ENCODE results near the gene ANKRD1. TPM values are rescaled to one million over a fixed set of nuclear protein-coding genes. Genes with fewer than 3 reads are reported as not detected.

The ANKRD1 gene
- total RNA-seq, 1 experiment from 2014 or later, result 0.26 TPM

DNA sequence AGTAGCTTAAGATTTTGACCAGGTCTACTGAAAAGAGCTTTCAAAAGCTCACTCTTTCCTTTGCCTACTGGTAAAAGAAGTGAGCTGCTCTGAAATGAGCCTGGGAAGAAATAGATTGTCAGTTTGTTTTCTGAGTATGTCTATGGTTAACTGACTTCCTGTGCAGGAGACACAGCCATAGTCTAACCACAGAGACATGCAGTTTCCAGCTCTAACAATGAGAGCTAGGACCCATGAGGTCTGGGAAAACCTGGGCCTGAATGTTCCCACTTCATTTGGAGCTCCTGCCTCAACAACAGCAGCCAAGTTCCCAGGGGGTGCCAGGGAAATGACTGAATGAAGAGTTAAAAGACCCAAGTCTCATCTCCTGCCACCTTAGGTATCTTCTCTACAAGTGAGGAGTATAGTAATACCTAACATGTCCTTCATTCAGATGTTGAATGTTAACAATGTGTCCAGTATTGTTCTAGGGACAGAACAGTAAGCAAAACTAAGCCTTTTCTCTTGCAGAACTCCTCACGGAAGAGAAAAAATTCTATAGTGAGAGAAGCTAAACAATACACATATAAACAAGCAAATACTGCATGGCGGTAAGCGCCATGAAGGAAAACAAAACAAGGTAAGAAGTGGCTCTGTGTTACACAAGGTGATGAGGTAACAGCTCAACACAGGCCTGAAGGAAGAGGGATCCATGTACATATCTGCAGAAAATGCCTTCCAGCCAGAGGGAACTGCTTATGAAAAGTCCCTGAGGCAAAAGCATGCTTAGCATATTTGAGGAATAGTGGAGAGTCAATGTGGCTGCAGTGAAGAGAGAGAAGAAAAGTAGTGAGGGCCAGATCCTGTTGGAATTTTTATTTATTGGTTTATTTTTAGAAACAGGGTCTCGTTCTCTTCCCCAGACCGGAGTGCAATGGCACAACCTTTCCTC lies 26.4 kb upstream of the ANKRD1 start:
- intact Hi-C loops (cut with micrococcal nuclease; ENCODE audit: unreplicated experiment) (no loop called here), in situ Hi-C loops (cut with HindIII; ENCODE audit: low pct_unique_long_range_greater_than_20kb, low sequenced_read_pairs) (no loop called here)
- Histone ChIP-seq H3K4me3 (ENCODE audit: low read depth in 2 of 2, low read length in 2 of 2) (no peak overlapping the region), H3K4me1 (ENCODE audit: control insufficient read depth, insufficient read depth, low read length) (no peaks in the 10 kb centered on the region), H3K9me3 (ENCODE audit: control insufficient read depth, insufficient read depth, low read depth, low read length) (no peaks in the 10 kb centered on the region), H3K27me3 (ENCODE audit: control insufficient read depth, insufficient read depth, low read length) (no peaks in the 10 kb centered on the region; the same call in 1 of the 2 replicates), H3K27ac (ENCODE audit: low read length) (no peak overlapping the region), H3K36me3 (ENCODE audit: control insufficient read depth, insufficient read depth, low read length) (no peaks in the 10 kb centered on the region)
- BruUV-seq (replicated peaks), result no TSS peak
- TF ChIP-seq, protein P1, sequence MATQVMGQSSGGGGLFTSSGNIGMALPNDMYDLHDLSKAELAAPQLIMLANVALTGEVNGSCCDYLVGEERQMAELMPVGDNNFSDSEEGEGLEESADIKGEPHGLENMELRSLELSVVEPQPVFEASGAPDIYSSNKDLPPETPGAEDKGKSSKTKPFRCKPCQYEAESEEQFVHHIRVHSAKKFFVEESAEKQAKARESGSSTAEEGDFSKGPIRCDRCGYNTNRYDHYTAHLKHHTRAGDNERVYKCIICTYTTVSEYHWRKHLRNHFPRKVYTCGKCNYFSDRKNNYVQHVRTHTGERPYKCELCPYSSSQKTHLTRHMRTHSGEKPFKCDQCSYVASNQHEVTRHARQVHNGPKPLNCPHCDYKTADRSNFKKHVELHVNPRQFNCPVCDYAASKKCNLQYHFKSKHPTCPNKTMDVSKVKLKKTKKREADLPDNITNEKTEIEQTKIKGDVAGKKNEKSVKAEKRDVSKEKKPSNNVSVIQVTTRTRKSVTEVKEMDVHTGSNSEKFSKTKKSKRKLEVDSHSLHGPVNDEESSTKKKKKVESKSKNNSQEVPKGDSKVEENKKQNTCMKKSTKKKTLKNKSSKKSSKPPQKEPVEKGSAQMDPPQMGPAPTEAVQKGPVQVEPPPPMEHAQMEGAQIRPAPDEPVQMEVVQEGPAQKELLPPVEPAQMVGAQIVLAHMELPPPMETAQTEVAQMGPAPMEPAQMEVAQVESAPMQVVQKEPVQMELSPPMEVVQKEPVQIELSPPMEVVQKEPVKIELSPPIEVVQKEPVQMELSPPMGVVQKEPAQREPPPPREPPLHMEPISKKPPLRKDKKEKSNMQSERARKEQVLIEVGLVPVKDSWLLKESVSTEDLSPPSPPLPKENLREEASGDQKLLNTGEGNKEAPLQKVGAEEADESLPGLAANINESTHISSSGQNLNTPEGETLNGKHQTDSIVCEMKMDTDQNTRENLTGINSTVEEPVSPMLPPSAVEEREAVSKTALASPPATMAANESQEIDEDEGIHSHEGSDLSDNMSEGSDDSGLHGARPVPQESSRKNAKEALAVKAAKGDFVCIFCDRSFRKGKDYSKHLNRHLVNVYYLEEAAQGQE (IDR thresholded peaks at IDR 0.05; ENCODE audit: insufficient read depth in 1 of 2, low read depth in 2 of 2, low read length in 1 of 2), result no peak
- TF ChIP-seq, protein P2, sequence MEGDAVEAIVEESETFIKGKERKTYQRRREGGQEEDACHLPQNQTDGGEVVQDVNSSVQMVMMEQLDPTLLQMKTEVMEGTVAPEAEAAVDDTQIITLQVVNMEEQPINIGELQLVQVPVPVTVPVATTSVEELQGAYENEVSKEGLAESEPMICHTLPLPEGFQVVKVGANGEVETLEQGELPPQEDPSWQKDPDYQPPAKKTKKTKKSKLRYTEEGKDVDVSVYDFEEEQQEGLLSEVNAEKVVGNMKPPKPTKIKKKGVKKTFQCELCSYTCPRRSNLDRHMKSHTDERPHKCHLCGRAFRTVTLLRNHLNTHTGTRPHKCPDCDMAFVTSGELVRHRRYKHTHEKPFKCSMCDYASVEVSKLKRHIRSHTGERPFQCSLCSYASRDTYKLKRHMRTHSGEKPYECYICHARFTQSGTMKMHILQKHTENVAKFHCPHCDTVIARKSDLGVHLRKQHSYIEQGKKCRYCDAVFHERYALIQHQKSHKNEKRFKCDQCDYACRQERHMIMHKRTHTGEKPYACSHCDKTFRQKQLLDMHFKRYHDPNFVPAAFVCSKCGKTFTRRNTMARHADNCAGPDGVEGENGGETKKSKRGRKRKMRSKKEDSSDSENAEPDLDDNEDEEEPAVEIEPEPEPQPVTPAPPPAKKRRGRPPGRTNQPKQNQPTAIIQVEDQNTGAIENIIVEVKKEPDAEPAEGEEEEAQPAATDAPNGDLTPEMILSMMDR (IDR thresholded peaks at IDR 0.05), result no peak
- no peak for TF ChIP-seq TCF7L2 (IDR thresholded peaks at IDR 0.05; ENCODE audit: low read depth, low read length)
- no peak for TF ChIP-seq SIN3A (IDR thresholded peaks at IDR 0.05; ENCODE audit: borderline replicate concordance, insufficient read depth, low read depth, low read length)
- TF ChIP-seq POLR2AphosphoS5 (IDR thresholded peaks at IDR 0.05; ENCODE audit: low read depth, low read length), result no peak
- ChIA-PET CTCF (no interaction called here), POLR2A (interaction anchor here (0.7 kb wide), 1 partner anchor 308 kb away, joined by 6 read pairs; no protein-coding TSS in a partner anchor)
- DNase-seq (ENCODE audit: low read depth, low spot score) (no peak), ATAC-seq (no peak)

DNA sequence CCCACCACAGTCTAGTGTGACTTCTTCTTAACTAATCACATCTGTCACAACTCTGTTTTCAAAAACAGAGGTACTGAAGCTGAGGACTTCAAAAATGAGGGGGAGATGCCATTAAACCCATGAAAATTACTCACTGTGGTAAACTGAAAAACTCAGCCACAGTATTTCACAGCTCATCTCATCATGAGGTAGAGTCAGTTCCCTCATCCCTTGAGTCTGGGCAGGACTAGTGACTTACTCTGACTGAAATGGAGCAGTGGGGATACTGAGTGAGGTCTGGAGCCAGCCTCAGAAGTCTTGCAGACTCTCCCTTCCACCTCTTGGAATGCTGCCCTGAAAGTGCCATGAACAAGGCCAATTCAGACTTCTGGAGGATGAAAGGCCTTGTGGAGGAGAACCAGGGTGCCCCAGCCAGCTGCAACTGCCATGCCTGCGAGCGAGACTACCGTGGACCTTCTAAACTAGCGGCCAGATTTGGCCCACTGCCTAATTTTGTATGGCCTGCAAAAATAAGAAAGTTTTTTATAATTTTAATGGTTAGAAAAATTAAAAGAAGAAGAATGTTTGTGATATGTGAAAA lies 24.7 kb upstream of the ANKRD1 start:
- ATAC-seq (no peak), DNase-seq (ENCODE audit: low read depth, low spot score) (no peak)
- Histone ChIP-seq H3K36me3 (ENCODE audit: control insufficient read depth, insufficient read depth, low read length) (no peaks in the 10 kb centered on the region), H3K4me1 (ENCODE audit: control insufficient read depth, insufficient read depth, low read length) (no peaks in the 10 kb centered on the region), H3K4me3 (ENCODE audit: low read depth in 2 of 2, low read length in 2 of 2) (no peak overlapping the region), H3K9me3 (ENCODE audit: control insufficient read depth, insufficient read depth, low read depth, low read length) (no peaks in the 10 kb centered on the region), H3K27ac (ENCODE audit: low read length) (no peak overlapping the region), H3K27me3 (ENCODE audit: control insufficient read depth, insufficient read depth, low read length) (no peaks in the 10 kb centered on the region; the same call in 1 of the 2 replicates)
- intact Hi-C loops (cut with micrococcal nuclease; ENCODE audit: unreplicated experiment) (no loop called here), in situ Hi-C loops (cut with HindIII; ENCODE audit: low pct_unique_long_range_greater_than_20kb, low sequenced_read_pairs) (no loop called here)
- ChIA-PET POLR2A (no interaction called here), CTCF (no interaction called here)
- TF ChIP-seq POLR2AphosphoS5 (IDR thresholded peaks at IDR 0.05; ENCODE audit: low read depth, low read length) (no peak), SIN3A (IDR thresholded peaks at IDR 0.05; ENCODE audit: borderline replicate concordance, insufficient read depth, low read depth, low read length) (no peak), TCF7L2 (IDR thresholded peaks at IDR 0.05; ENCODE audit: low read depth, low read length) (no peak)
- TF ChIP-seq, protein P1 (IDR thresholded peaks at IDR 0.05; ENCODE audit: insufficient read depth in 1 of 2, low read depth in 2 of 2, low read length in 1 of 2), result no peak
- TF ChIP-seq, protein P2 (IDR thresholded peaks at IDR 0.05), result no peak
- BruUV-seq (replicated peaks), result no TSS peak

All from Panc1 (cell line).